ENCODE data around the gene WWOX.

DNA sequence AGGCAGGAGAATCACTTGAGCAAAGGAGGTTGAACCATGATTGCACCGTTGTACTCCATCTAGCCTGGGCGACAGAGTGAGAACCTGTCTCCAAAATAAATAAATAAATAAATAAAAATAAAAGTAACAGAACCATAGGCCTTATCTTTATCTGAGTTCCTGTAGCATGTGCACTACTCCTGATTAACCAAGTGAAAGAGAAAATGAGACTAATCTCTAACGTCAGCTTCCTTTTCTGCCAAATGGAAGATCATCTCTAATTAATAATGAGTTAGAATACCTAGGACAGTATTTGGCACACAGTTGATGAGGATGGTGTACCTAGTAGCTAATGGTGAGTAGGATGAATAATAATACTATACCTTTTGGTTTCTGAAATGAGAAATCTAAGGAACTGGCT is 520.4 kb downstream of the WWOX start:
- TF ChIP-seq, protein P1, sequence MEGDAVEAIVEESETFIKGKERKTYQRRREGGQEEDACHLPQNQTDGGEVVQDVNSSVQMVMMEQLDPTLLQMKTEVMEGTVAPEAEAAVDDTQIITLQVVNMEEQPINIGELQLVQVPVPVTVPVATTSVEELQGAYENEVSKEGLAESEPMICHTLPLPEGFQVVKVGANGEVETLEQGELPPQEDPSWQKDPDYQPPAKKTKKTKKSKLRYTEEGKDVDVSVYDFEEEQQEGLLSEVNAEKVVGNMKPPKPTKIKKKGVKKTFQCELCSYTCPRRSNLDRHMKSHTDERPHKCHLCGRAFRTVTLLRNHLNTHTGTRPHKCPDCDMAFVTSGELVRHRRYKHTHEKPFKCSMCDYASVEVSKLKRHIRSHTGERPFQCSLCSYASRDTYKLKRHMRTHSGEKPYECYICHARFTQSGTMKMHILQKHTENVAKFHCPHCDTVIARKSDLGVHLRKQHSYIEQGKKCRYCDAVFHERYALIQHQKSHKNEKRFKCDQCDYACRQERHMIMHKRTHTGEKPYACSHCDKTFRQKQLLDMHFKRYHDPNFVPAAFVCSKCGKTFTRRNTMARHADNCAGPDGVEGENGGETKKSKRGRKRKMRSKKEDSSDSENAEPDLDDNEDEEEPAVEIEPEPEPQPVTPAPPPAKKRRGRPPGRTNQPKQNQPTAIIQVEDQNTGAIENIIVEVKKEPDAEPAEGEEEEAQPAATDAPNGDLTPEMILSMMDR (IDR thresholded peaks at IDR 0.05): no peak
- no peak for TF ChIP-seq POLR2A (IDR thresholded peaks at IDR 0.05)
